PC-3 (cell line): ENCODE measurements around the gene BLOC1S2. TPM values are rescaled to one million over a fixed set of nuclear protein-coding genes. Genes with fewer than 3 reads are reported as not detected.

Experiments
- ATAC-seq: fragments of 200-7000 bp; cut with Tn5 transposase; 2 replicates; pipeline ENCODE4 v1.9.1; 2020; ENCODE audit warnings: mild to moderate bottlenecking, moderate library complexity
- BruUV-seq: library from RNA; stranded (reverse); fragments of 400-500 nt; replicated peaks from 2 replicates; lab custom pipeline; 2021; lab: Mats Ljungman, UMichigan
- CTCF ChIA-PET: fragments of 300-600 bp; sonication (Branson Sonifier 250); formaldehyde crosslinking; loops from one replicate; lab custom pipeline; 2022; ENCODE audit warnings: antibody characterized with exemption; lab: Charles Lee
- POLR2A ChIA-PET: fragments of 300-600 bp; sonication (Branson Sonifier 250); formaldehyde crosslinking; loops from one replicate; lab custom pipeline; 2022; ENCODE audit warnings: antibody characterized with exemption; ENCODE audit not compliant: unreplicated experiment; lab: Charles Lee
- DNase-seq: peaks from one replicate; pipeline ENCODE4 v3.0.0-alpha.2; 2015
- H2AFZ ChIP-seq: fragments of 300-600 bp; sonication (generic); 2 replicates; pipeline ENCODE4 v1.6.0; 2016; ENCODE audit warnings: antibody characterized with exemption, low read length
- H3F3A ChIP-seq: fragments of 300-600 bp; sonication (generic); one replicate; pipeline ENCODE4 v1.6.0; 2017; ENCODE audit warnings: antibody characterized with exemption, low read length, control low read depth, mild to moderate bottlenecking; ENCODE audit not compliant: unreplicated experiment
- H3K27ac ChIP-seq: fragments of 300-600 bp; sonication (generic); 2 replicates; pipeline ENCODE4 v1.5.1; 2016; ENCODE audit warnings: mild to moderate bottlenecking, low read length
- H3K27me3 ChIP-seq: fragments of 300-600 bp; sonication (generic); 2 replicates; pipeline ENCODE4 v1.6.1; 2016; ENCODE audit warnings: low read length, mixed read lengths
- H3K36me3 ChIP-seq: fragments of 300-600 bp; sonication (generic); 2 replicates; pipeline ENCODE4 v1.6.1; 2016; ENCODE audit warnings: low read depth, mixed run types, low read length, mixed read lengths
- H3K4me1 ChIP-seq: fragments of 300-600 bp; sonication (generic); 2 replicates; pipeline ENCODE4 v1.5.1; 2016; ENCODE audit warnings: low read length; ENCODE audit not compliant: insufficient read depth
- H3K4me2 ChIP-seq: fragments of 300-600 bp; sonication (generic); 2 replicates; pipeline ENCODE4 v1.6.0; 2016; ENCODE audit warnings: low read length
- H3K4me3 ChIP-seq: fragments of 300-600 bp; sonication (generic); 2 replicates; pipeline ENCODE4 v1.5.1; 2016; ENCODE audit warnings: mild to moderate bottlenecking, low read length, mixed read lengths
- H3K79me2 ChIP-seq: fragments of 300-600 bp; sonication (generic); 2 replicates; pipeline ENCODE4 v1.6.1; 2017; ENCODE audit warnings: low read length, mixed read lengths
- H3K9ac ChIP-seq: fragments of 300-600 bp; sonication (generic); 2 replicates; pipeline ENCODE4 v1.6.0; 2016; ENCODE audit warnings: mild to moderate bottlenecking, low read length
- H3K9me2 ChIP-seq: fragments of 300-600 bp; sonication (generic); replicated peaks from 2 replicates; pipeline ENCODE4 v1.6.1; 2016; ENCODE audit warnings: mixed run types, low read length, mixed read lengths
- H3K9me3 ChIP-seq: fragments of 300-600 bp; sonication (generic); 2 replicates; pipeline ENCODE4 v1.6.1; 2016; ENCODE audit warnings: low read length, mixed read lengths
- H4K20me1 ChIP-seq: fragments of 300-600 bp; sonication (generic); 2 replicates; pipeline ENCODE4 v1.6.1; 2016; ENCODE audit warnings: low read length, mixed read lengths
- EZH2 ChIP-seq: fragments of 300-600 bp; sonication (generic); IDR thresholded peaks from one replicate; pipeline ENCODE4 v1.6.1; 2017; ENCODE audit warnings: antibody characterized with exemption, mild to moderate bottlenecking, low read length; ENCODE audit not compliant: unreplicated experiment
- EZH2phosphoT487 ChIP-seq: fragments of 300-600 bp; sonication (generic); IDR thresholded peaks from 2 replicates; pipeline ENCODE4 v1.6.1; 2018; ENCODE audit warnings: mild to moderate bottlenecking, antibody characterized with exemption, low read length, borderline replicate concordance
- intact Hi-C: fragments of 100-400 bp; cut with micrococcal nuclease; formaldehyde crosslinking; loops from 2 replicates; pipeline ENCODE4 v1.9.0; 2023
- total RNA-seq: library from RNA; depleted of rRNA; stranded (reverse); fragments of >200 nt; gene quantifications from 2 replicates; pipeline ENCODE4 v1.2.3, GENCODE V29; 2014
- TF ChIP-seq, protein P1 (sequence below): fragments of 300-600 bp; sonication (generic); conservative IDR thresholded peaks from 2 replicates; pipeline ENCODE4 v1.5.1; 2017; ENCODE audit warnings: antibody characterized with exemption, low read depth, mild to moderate bottlenecking, low read length

Gene BLOC1S2
- total RNA-seq, 1 experiment from 2014 or later = 46.4 TPM

DNA sequence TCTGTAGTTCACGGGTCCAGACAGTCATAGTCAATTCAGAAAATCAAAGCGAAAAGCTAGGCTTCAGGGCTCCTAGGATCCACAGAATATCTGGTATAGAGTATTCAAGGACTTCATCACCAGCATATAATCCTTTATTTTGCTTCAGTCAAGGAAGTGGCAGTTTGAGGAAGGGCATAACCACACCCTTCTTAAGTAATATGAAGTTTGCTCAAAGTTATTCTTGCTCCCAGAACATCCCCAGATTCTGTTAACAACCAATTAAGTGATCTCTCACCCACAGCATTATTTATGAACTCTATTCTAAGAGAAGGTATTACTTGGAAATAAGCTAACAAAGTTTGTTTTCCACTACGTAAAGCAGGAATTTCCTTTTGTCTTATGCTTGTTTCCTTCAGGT, 32.3 kb downstream of the BLOC1S2 start:
- TF ChIP-seq, protein P1, sequence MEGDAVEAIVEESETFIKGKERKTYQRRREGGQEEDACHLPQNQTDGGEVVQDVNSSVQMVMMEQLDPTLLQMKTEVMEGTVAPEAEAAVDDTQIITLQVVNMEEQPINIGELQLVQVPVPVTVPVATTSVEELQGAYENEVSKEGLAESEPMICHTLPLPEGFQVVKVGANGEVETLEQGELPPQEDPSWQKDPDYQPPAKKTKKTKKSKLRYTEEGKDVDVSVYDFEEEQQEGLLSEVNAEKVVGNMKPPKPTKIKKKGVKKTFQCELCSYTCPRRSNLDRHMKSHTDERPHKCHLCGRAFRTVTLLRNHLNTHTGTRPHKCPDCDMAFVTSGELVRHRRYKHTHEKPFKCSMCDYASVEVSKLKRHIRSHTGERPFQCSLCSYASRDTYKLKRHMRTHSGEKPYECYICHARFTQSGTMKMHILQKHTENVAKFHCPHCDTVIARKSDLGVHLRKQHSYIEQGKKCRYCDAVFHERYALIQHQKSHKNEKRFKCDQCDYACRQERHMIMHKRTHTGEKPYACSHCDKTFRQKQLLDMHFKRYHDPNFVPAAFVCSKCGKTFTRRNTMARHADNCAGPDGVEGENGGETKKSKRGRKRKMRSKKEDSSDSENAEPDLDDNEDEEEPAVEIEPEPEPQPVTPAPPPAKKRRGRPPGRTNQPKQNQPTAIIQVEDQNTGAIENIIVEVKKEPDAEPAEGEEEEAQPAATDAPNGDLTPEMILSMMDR = no peak
- no peak for TF ChIP-seq EZH2phosphoT487
- TF ChIP-seq EZH2 = no peak
- Histone ChIP-seq H3F3A (no peaks in the 10 kb centered on the region), H3K4me2 (no peak overlapping the region), H3K27me3 (no peaks in the 10 kb centered on the region), H3K9ac (no peak overlapping the region), H2AFZ (no peak overlapping the region), H3K4me3 (no peak overlapping the region), H3K4me1 (no peaks in the 10 kb centered on the region), H3K27ac (no peak overlapping the region), H3K79me2 (no peaks in the 10 kb centered on the region), H3K36me3 (peaks cover 9% of the 10 kb centered on the region; the same call in 1 of the 2 replicates), H3K9me2 (no peaks in the 10 kb centered on the region), H3K9me3 (no peaks in the 10 kb centered on the region), H4K20me1 (no peaks in the 10 kb centered on the region)
- POLR2A ChIA-PET = no interaction called here
- intact Hi-C loops = no loop called here
- CTCF ChIA-PET = no interaction called here
- no TSS peak for BruUV-seq
- DNase-seq = no peak
- no peak for ATAC-seq

- intact Hi-C loops = no loop called here
- Histone ChIP-seq H3K4me1 (no peaks in the 10 kb centered on the region), H4K20me1 (no peaks in the 10 kb centered on the region), H3K36me3 (peaks cover 5% of the 10 kb centered on the region; the same call in 1 of the 2 replicates), H3K4me2 (no peak overlapping the region), H3K79me2 (no peaks in the 10 kb centered on the region), H3F3A (no peaks in the 10 kb centered on the region), H3K4me3 (no peak overlapping the region), H3K9me3 (no peaks in the 10 kb centered on the region), H2AFZ (no peak overlapping the region), H3K27me3 (no peaks in the 10 kb centered on the region), H3K9me2 (no peaks in the 10 kb centered on the region), H3K9ac (no peak overlapping the region), H3K27ac (no peak overlapping the region)
- TF ChIP-seq EZH2phosphoT487 (no peak), EZH2 (no peak)
- TF ChIP-seq, protein P1 = no peak
- no TSS peak for BruUV-seq
- POLR2A ChIA-PET = no interaction called here
- DNase-seq (no peak), ATAC-seq (no peak)
- CTCF ChIA-PET = no interaction called here
Measured at GRCh38 chr10:100253041-100253440, 33.4 kb downstream of the BLOC1S2 start.

GRCh38 chr10:100248820-100249219, 37.7 kb downstream of the BLOC1S2 start:
- no peak overlapping the region for H3K27ac ChIP-seq
- H3K36me3 ChIP-seq = peaks cover 5% of the 10 kb centered on the region; the same call in 1 of the 2 replicates
- DNase-seq (no peak), ATAC-seq (no peak)
- no peaks in the 10 kb centered on the region for H3K27me3 ChIP-seq
- no peaks in the 10 kb centered on the region for H3K9me2 ChIP-seq
- H3F3A ChIP-seq = no peaks in the 10 kb centered on the region
- H3K4me3 ChIP-seq = no peak overlapping the region
- H3K4me2 ChIP-seq = no peak overlapping the region
- TF ChIP-seq, protein P1 = no peak
- TF ChIP-seq EZH2phosphoT487 (no peak), EZH2 (no peak)
- H3K9me3 ChIP-seq = no peaks in the 10 kb centered on the region
- H3K79me2 ChIP-seq = no peaks in the 10 kb centered on the region
- H4K20me1 ChIP-seq = no peaks in the 10 kb centered on the region
- ChIA-PET CTCF (no interaction called here), POLR2A (no interaction called here)
- H2AFZ ChIP-seq = no peak overlapping the region
- no peaks in the 10 kb centered on the region for H3K4me1 ChIP-seq
- intact Hi-C loops = no loop called here
- H3K9ac ChIP-seq = no peak overlapping the region
- BruUV-seq = no TSS peak
